HCT116 (cell line): ENCODE measurements around the gene MAST4. TPM values are rescaled to one million over a fixed set of nuclear protein-coding genes. Genes with fewer than 3 reads are reported as not detected.

Experiments used
- ATAC-seq: fragments of 200-7000 bp; cut with Tn5 transposase; 2 replicates; pipeline ENCODE4 v1.9.1; 2020; ENCODE audit warnings: mild to moderate bottlenecking, moderate library complexity
- BruUV-seq: library from RNA; stranded (reverse); fragments of 400-500 nt; replicated peaks from 2 replicates; lab custom pipeline; 2021; lab: Mats Ljungman, UMichigan
- CTCF ChIA-PET: fragments of 300-600 bp; sonication (Branson Sonifier 250); formaldehyde crosslinking; loops from one replicate; lab custom pipeline; 2021; ENCODE audit warnings: antibody characterized with exemption; lab: Charles Lee
- POLR2A ChIA-PET: fragments of 300-600, 350-600 bp; sonication (Branson Sonifier 250); formaldehyde crosslinking; loops from one replicate; lab custom pipeline; 2021; ENCODE audit warnings: antibody characterized with exemption; lab: Charles Lee
- RAD21 ChIA-PET, 2 experiments: fragments of 300-600 bp; sonication (Branson Sonifier 250); formaldehyde crosslinking; loops; one replicate each; lab custom pipeline; 2023; ENCODE audit warnings: low total read pairs in 2 of 2; ENCODE audit not compliant: uncharacterized antibody in 2 of 2, unreplicated experiment in 2 of 2, low non-redundant PET in 1 of 2; lab: Charles Lee
- DNase-seq: peaks from one replicate; pipeline ENCODE4 v3.0.0-alpha.2; 2010; ENCODE audit warnings: low read depth, low spot score
- H2AFZ ChIP-seq: fragments of 200-600 bp; shearing (Covaris generic), sonication (generic); 2 replicates; pipeline ENCODE4 v1.6.1; 2017; ENCODE audit warnings: low read depth, mixed run types, mixed read lengths, antibody characterized with exemption, low read length; ENCODE audit not compliant: poor library complexity, severe bottlenecking
- H3K27ac ChIP-seq: 2 replicates; pipeline ENCODE4 v1.5.1; 2012; ENCODE audit warnings: low read depth, low read length
- H3K27me3 ChIP-seq: fragments of 200-600 bp; sonication (generic); 2 replicates; pipeline ENCODE4 v1.6.1; 2016; ENCODE audit warnings: mixed run types, low read length, mixed read lengths; ENCODE audit not compliant: insufficient read depth
- H3K36me3 ChIP-seq, 2 experiments: fragments of 200-500 bp in 1 of 2; fragments of 200-600 bp in 1 of 2; sonication (Bioruptor generic) in 1 of 2; sonication (generic) in 1 of 2; 2 replicates each; pipeline versions ENCODE4 v1.5.1 to v1.6.1; 2014 to 2016; ENCODE audit warnings: low read length in 2 of 2, inconsistent platforms in 1 of 2, mixed read lengths in 1 of 2, mixed run types in 1 of 2; ENCODE audit not compliant: insufficient read depth in 2 of 2, control insufficient read depth in 1 of 2
- H3K4me1 ChIP-seq, 2 experiments: fragments of 200-600 bp in 1 of 2; sonication (generic) in 1 of 2; 2 replicates each; pipeline versions ENCODE4 v1.5.1 to v1.6.1; 2012 to 2017; ENCODE audit warnings: low read length in 2 of 2, inconsistent platforms in 1 of 2, mild to moderate bottlenecking in 1 of 2, mixed read lengths in 1 of 2, mixed run types in 1 of 2, moderate library complexity in 1 of 2; ENCODE audit not compliant: insufficient read depth in 2 of 2, control insufficient read depth in 1 of 2
- H3K4me2 ChIP-seq: fragments of 200-600 bp; sonication (generic); 2 replicates; pipeline ENCODE4 v1.6.1; 2017; ENCODE audit warnings: mixed run types, low read length, mixed read lengths
- H3K4me3 ChIP-seq, 2 experiments: fragments of 200-600 bp in 1 of 2; sonication (generic) in 1 of 2; replicated peaks in 1 of 2; 2 replicates each; pipeline ENCODE4 v1.5.1; 2011 to 2016; ENCODE audit warnings: low read length in 2 of 2, control low read depth in 1 of 2, low read depth in 1 of 2, mild to moderate bottlenecking in 1 of 2, mixed read lengths in 1 of 2, mixed run types in 1 of 2
- H3K79me2 ChIP-seq: fragments of 200-600 bp; sonication (generic); 2 replicates; pipeline ENCODE4 v1.6.1; 2017; ENCODE audit warnings: mild to moderate bottlenecking, mixed run types, low read length, moderate library complexity, mixed read lengths; ENCODE audit not compliant: insufficient read depth
- H3K9ac ChIP-seq: fragments of 200-600 bp; sonication (generic); 2 replicates; pipeline ENCODE4 v1.6.1; 2016; ENCODE audit warnings: low read length, mixed read lengths
- H3K9me2 ChIP-seq: fragments of 200-600 bp; sonication (generic), shearing (Covaris generic); 2 replicates; pipeline ENCODE4 v1.6.1; 2017; ENCODE audit warnings: mixed run types, mild to moderate bottlenecking, moderate library complexity; ENCODE audit not compliant: insufficient read depth
- H3K9me3 ChIP-seq, 2 experiments: fragments of 200-500 bp in 1 of 2; fragments of 200-600 bp in 1 of 2; sonication (Bioruptor generic) in 1 of 2; sonication (generic) in 1 of 2; 2 replicates each; pipeline ENCODE4 v1.6.1; 2014 to 2017; ENCODE audit warnings: low read length in 2 of 2, mixed read lengths in 2 of 2, inconsistent platforms in 1 of 2, low read depth in 1 of 2, mild to moderate bottlenecking in 1 of 2, mixed run types in 1 of 2, moderate library complexity in 1 of 2; ENCODE audit not compliant: control insufficient read depth in 1 of 2, insufficient read depth in 1 of 2
- H4K20me1 ChIP-seq: fragments of 200-600 bp; sonication (generic), shearing (Covaris generic); 2 replicates; pipeline ENCODE4 v1.6.1; 2017; ENCODE audit warnings: mixed run types, mild to moderate bottlenecking, moderate library complexity; ENCODE audit not compliant: insufficient read depth
- CBX3 ChIP-seq: IDR thresholded peaks from 2 replicates; pipeline ENCODE4 v1.6.1; 2012; ENCODE audit warnings: low read depth
- CEBPB ChIP-seq: IDR thresholded peaks from 2 replicates; pipeline ENCODE4 v1.6.1; 2012; ENCODE audit warnings: low read depth
- ELF1 ChIP-seq: IDR thresholded peaks from 2 replicates; pipeline ENCODE4 v1.6.1; 2012; ENCODE audit warnings: low read depth, borderline replicate concordance
- EZH2 ChIP-seq: fragments of 200-600 bp; sonication (generic); IDR thresholded peaks from 2 replicates; pipeline ENCODE4 v1.6.1; 2017; ENCODE audit warnings: antibody characterized with exemption, mixed run types
- EZH2phosphoT487 ChIP-seq: fragments of 200-600 bp; IDR thresholded peaks from 2 replicates; pipeline ENCODE4 v1.6.1; 2018; ENCODE audit warnings: antibody characterized with exemption, borderline replicate concordance
- JUND ChIP-seq: IDR thresholded peaks from 2 replicates; pipeline ENCODE4 v1.6.1; 2012
- MAX ChIP-seq: IDR thresholded peaks from 2 replicates; pipeline ENCODE4 v1.6.1; 2012
- POLR2AphosphoS5 ChIP-seq: IDR thresholded peaks from 2 replicates; pipeline ENCODE4 v1.6.1; 2011; ENCODE audit warnings: mild to moderate bottlenecking, low read depth, low read length, moderate library complexity
- REST ChIP-seq: IDR thresholded peaks from 2 replicates; pipeline ENCODE4 v1.6.1; 2012; ENCODE audit warnings: low read depth
- SP1 ChIP-seq: IDR thresholded peaks from 2 replicates; pipeline ENCODE4 v1.6.1; 2012; ENCODE audit warnings: low read depth
- TCF7L2 ChIP-seq: IDR thresholded peaks from 2 replicates; pipeline ENCODE4 v1.7.0; 2011; ENCODE audit warnings: borderline replicate concordance, inconsistent platforms; ENCODE audit not compliant: insufficient read depth, insufficient read length; ENCODE audit errors: extremely low read depth
- ZBTB33 ChIP-seq: IDR thresholded peaks from 2 replicates; pipeline ENCODE4 v1.6.1; 2011; ENCODE audit warnings: mild to moderate bottlenecking, low read length, moderate library complexity; ENCODE audit not compliant: insufficient replicate concordance; ENCODE audit errors: extremely low read depth
- ZNF274 ChIP-seq: fragments of 200-500 bp; sonication (Bioruptor generic); IDR thresholded peaks from 2 replicates; pipeline ENCODE4 v1.6.1; 2014; ENCODE audit warnings: mild to moderate bottlenecking, low read depth, low read length, inconsistent platforms
- intact Hi-C: fragments of 100-400 bp; cut with micrococcal nuclease; formaldehyde crosslinking; loops from 2 replicates; pipeline ENCODE4 v1.10.0; 2022
- total RNA-seq: library from RNA; stranded (reverse); gene quantifications from one replicate; pipeline ENCODE4 v1.2.1, GENCODE V29; 2021; ENCODE audit not compliant: unreplicated experiment

The MAST4 gene
- total RNA-seq, 1 experiment from 2014 or later, result 1.1 TPM

GRCh38 chr5:67111779-67112178, 515.6 kb downstream of the MAST4 start:
- ATAC-seq (no peak), DNase-seq (no peak)
- no peaks in the 10 kb centered on the region for H3K79me2 ChIP-seq
- H3K9me3 ChIP-seq, result no peaks in the 10 kb centered on the region
- H3K9me2 ChIP-seq, result no peaks in the 10 kb centered on the region
- ChIA-PET RAD21 (no interaction called here), POLR2A (no interaction called here), CTCF (no interaction called here)
- H3K9ac ChIP-seq, result no peak overlapping the region
- no peak overlapping the region for H3K4me3 ChIP-seq
- H3K27me3 ChIP-seq, result 0 out of 2 replicates have a peak, but pooled peaks cover 7% of the 10 kb centered on the region
- H4K20me1 ChIP-seq, result no peaks in the 10 kb centered on the region
- TF ChIP-seq POLR2AphosphoS5 (no peak), MAX (no peak)
- no peak overlapping the region for H2AFZ ChIP-seq
- no peak overlapping the region for H3K27ac ChIP-seq
- BruUV-seq, result no TSS peak
- no peaks in the 10 kb centered on the region for H3K36me3 ChIP-seq
- no peak overlapping the region for H3K4me2 ChIP-seq
- H3K4me1 ChIP-seq, result no peaks in the 10 kb centered on the region
- intact Hi-C loops, result no loop called here

GRCh38 chr5:67115246-67115645, 519.1 kb downstream of the MAST4 start:
- no peak overlapping the region for H3K4me3 ChIP-seq
- H3K27me3 ChIP-seq, result peaks cover 8% of the 10 kb centered on the region; the same call in 1 of the 2 replicates
- intact Hi-C loops, result no loop called here
- POLR2A ChIA-PET, result no interaction called here
- H3K9ac ChIP-seq, result no peak overlapping the region
- BruUV-seq, result no TSS peak
- H3K4me1 ChIP-seq, result no peaks in the 10 kb centered on the region
- no peaks in the 10 kb centered on the region for H3K9me3 ChIP-seq
- no peak overlapping the region for H3K4me2 ChIP-seq
- no peaks in the 10 kb centered on the region for H3K9me2 ChIP-seq
- DNase-seq (no peak), ATAC-seq (no peak)
- no peaks in the 10 kb centered on the region for H3K79me2 ChIP-seq
- H3K36me3 ChIP-seq, result no peaks in the 10 kb centered on the region
- H3K27ac ChIP-seq, result no peak overlapping the region
- CTCF ChIA-PET, result no interaction called here
- H2AFZ ChIP-seq, result no peak overlapping the region
- RAD21 ChIA-PET, result no interaction called here
- H4K20me1 ChIP-seq, result no peaks in the 10 kb centered on the region
- TF ChIP-seq TCF7L2 (no peak), ELF1 (no peak), EZH2phosphoT487 (no peak), ZNF274 (no peak), ZBTB33 (no peak), CEBPB (no peak), SP1 (no peak), REST (no peak), CBX3 (no peak), EZH2 (no peak), JUND (no peak)
